HEK293T (cell line): ENCODE results near the gene RAMACL.

Experiments
- CTCF ChIA-PET: fragments of 350-600 bp; formaldehyde crosslinking; extraction: SDS; loops from one replicate; lab custom pipeline; 2021; ENCODE audit warnings: antibody characterized with exemption, inconsistent platforms; lab: Yijun Ruan, JAX
- POLR2A ChIA-PET: fragments of 350-600 bp; formaldehyde crosslinking; extraction: SDS; loops from one replicate; lab custom pipeline; 2020; ENCODE audit warnings: antibody characterized with exemption, inconsistent platforms; lab: Yijun Ruan, JAX
- DNase-seq: peaks from one replicate; pipeline ENCODE4 v3.0.0; 2012; ENCODE audit warnings: mixed read lengths; ENCODE audit errors: extremely low spot score
- ARNT ChIP-seq: fragments of 450-650 bp; IDR thresholded peaks from 2 replicates; pipeline ENCODE4 v1.6.1; 2017; ENCODE audit warnings: mild to moderate bottlenecking
- BHLHE40 ChIP-seq: fragments of 450-650 bp; IDR thresholded peaks from 2 replicates; pipeline ENCODE4 v1.6.1; 2016; ENCODE audit warnings: mild to moderate bottlenecking, moderate library complexity, borderline replicate concordance
- CTBP1 ChIP-seq: fragments of 450-650 bp; IDR thresholded peaks from 2 replicates; pipeline ENCODE4 v1.6.1; 2016; ENCODE audit warnings: borderline replicate concordance
- ELF4 ChIP-seq: fragments of 450-650 bp; IDR thresholded peaks from 2 replicates; pipeline ENCODE4 v1.6.1; 2017; ENCODE audit warnings: antibody characterized with exemption
- FOXA1 ChIP-seq: fragments of 450-650 bp; IDR thresholded peaks from 2 replicates; pipeline ENCODE4 v1.6.1; 2016; ENCODE audit warnings: mild to moderate bottlenecking
- FOXK2 ChIP-seq: fragments of 450-650 bp; IDR thresholded peaks from 2 replicates; pipeline ENCODE4 v1.6.1; 2016; ENCODE audit warnings: mild to moderate bottlenecking
- FOXM1 ChIP-seq: fragments of 450-650 bp; IDR thresholded peaks from 2 replicates; pipeline ENCODE4 v1.6.1; 2017; ENCODE audit warnings: mild to moderate bottlenecking, borderline replicate concordance
- HDGF ChIP-seq: fragments of 450-650 bp; IDR thresholded peaks from 2 replicates; pipeline ENCODE4 v1.6.1; 2017; ENCODE audit warnings: antibody characterized with exemption, borderline replicate concordance
- L3MBTL2 ChIP-seq: fragments of 450-650 bp; conservative IDR thresholded peaks from 2 replicates; pipeline ENCODE4 v1.6.1; 2016; ENCODE audit warnings: mild to moderate bottlenecking
- LEF1 ChIP-seq: fragments of 450-650 bp; IDR thresholded peaks from 2 replicates; pipeline ENCODE4 v1.6.1; 2017; ENCODE audit warnings: mild to moderate bottlenecking, borderline replicate concordance
- NFRKB ChIP-seq: fragments of 450-650 bp; IDR thresholded peaks from 2 replicates; pipeline ENCODE4 v1.6.1; 2016; ENCODE audit warnings: mild to moderate bottlenecking, moderate library complexity
- PKNOX1 ChIP-seq: fragments of 450-650 bp; IDR thresholded peaks from 2 replicates; pipeline ENCODE4 v1.6.1; 2016
- SP1 ChIP-seq: fragments of 450-650 bp; IDR thresholded peaks from 2 replicates; pipeline ENCODE4 v1.6.1; 2017
- SUZ12 ChIP-seq: fragments of 450-650 bp; IDR thresholded peaks from 2 replicates; pipeline ENCODE4 v1.6.1; 2016; ENCODE audit warnings: mild to moderate bottlenecking
- TARDBP ChIP-seq: fragments of 450-650 bp; IDR thresholded peaks from 2 replicates; pipeline ENCODE4 v1.6.1; 2016
- ZNF384 ChIP-seq: fragments of 450-650 bp; IDR thresholded peaks from 2 replicates; pipeline ENCODE4 v1.6.1; 2016

The RAMACL gene

DNA sequence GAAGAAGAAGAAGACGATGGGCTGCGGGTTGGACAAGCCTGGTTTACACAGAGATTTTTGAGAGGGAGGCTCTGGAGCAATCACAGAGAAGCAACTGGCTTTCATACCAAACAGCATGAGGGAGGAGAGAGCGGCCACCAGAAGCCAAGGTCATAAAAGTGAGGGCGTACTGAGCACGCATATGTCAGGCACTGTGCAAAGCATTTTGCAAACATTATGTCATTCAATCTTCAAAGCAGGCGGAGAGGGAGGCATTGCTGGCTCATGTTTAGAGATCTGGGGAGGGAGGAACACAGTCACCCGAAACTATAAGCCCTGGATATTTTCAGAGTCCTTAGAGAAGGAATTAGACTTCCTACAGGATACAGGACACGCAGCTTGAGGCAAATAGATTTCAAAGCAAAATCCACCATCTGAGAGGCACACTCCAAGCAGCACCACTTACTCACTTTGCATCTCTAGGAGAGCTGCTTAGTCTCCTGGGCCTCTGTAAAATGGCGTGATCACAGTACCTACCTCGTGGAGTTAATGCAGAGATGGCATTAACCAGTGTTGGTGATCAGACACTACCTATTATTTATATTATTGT lies 24.6 kb downstream of the RAMACL start:
- CTCF ChIA-PET = no interaction called here
- DNase-seq = no peak
- TF ChIP-seq SUZ12 (no peak), LEF1 (no peak), PKNOX1 (0 out of 2 replicates have a peak, but pooled peaks have one; percentile 9)
- POLR2A ChIA-PET = no interaction called here

DNA sequence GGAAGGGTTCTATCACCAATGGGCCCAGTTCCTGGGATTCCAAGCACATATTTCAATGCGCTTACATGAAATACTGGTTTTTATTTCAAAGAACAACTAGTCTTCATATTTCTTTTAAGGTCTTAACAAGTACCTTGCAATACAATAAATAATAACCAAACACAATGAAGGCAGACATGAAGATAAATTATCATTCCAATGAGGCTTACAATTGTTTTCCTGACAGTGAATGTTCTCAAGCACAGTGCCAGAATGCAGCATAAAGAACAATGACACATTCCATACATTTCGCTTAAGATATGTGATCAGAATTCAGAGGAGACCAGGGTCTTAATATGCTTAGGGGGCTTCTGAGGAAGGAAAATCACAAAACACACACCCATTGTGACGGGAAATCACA lies 26.3 kb downstream of the RAMACL start:
- no peak for TF ChIP-seq ELF4
- TF ChIP-seq LEF1 = no peak
- no peak for TF ChIP-seq SP1
- TF ChIP-seq FOXA1 = no peak
- TF ChIP-seq TARDBP = no peak
- TF ChIP-seq HDGF = no peak
- TF ChIP-seq PKNOX1 = no peak
- no peak for TF ChIP-seq ARNT
- TF ChIP-seq FOXM1 = no peak
- TF ChIP-seq NFRKB = no peak
- no peak for TF ChIP-seq FOXK2
- TF ChIP-seq SUZ12 = no peak
- TF ChIP-seq BHLHE40 = no peak
- no peak for TF ChIP-seq L3MBTL2
- TF ChIP-seq CTBP1 = no peak
- no peak for TF ChIP-seq ZNF384
- POLR2A ChIA-PET = no interaction called here

DNA sequence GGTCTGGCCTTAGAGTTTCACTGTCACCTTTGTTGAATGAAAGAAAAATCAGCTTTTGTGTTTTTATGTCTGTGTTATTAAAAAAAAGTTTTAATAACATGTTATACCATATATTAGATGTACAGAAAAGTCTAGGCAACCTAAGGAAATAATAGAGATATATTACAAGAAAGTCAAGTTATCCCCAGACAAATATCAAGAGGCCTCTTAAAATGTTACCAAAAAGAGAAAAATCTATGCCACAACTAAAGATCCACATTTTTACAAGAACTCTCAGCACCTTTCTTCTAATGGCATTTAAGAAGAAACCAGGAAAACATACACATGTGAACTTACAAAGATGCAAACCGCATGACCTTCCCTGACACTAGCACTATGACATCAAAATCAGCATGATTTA lies 26.8 kb downstream of the RAMACL start:
- no peak for DNase-seq
- TF ChIP-seq FOXM1 = no peak
- no peak for TF ChIP-seq SUZ12
- TF ChIP-seq NFRKB = no peak
- no peak for TF ChIP-seq ARNT
- no peak for TF ChIP-seq ZNF384
- no peak for TF ChIP-seq HDGF
- no peak for TF ChIP-seq TARDBP
- TF ChIP-seq ELF4 = no peak
- no peak for TF ChIP-seq L3MBTL2
- no peak for TF ChIP-seq FOXA1
- no peak for TF ChIP-seq LEF1
- no peak for TF ChIP-seq BHLHE40
- ChIA-PET POLR2A (no interaction called here), CTCF (interaction anchor here (0.7 kb wide), 1 partner anchor 215 kb away, joined by 3 read pairs; no protein-coding TSS in a partner anchor)

More for the DNA sequence above, 26.3 kb downstream of the RAMACL start:
- CTCF ChIA-PET = no interaction called here
- DNase-seq = no peak

GRCh38 chr6:166559211-166559610 lies 27.3 kb downstream of the RAMACL start:
- CTCF ChIA-PET = interaction anchor here (0.7 kb wide), 1 partner anchor 216 kb away, joined by 3 read pairs; no protein-coding TSS in a partner anchor
- POLR2A ChIA-PET = no interaction called here
- DNase-seq = no peak
- TF ChIP-seq CTBP1 = no peak

DNA sequence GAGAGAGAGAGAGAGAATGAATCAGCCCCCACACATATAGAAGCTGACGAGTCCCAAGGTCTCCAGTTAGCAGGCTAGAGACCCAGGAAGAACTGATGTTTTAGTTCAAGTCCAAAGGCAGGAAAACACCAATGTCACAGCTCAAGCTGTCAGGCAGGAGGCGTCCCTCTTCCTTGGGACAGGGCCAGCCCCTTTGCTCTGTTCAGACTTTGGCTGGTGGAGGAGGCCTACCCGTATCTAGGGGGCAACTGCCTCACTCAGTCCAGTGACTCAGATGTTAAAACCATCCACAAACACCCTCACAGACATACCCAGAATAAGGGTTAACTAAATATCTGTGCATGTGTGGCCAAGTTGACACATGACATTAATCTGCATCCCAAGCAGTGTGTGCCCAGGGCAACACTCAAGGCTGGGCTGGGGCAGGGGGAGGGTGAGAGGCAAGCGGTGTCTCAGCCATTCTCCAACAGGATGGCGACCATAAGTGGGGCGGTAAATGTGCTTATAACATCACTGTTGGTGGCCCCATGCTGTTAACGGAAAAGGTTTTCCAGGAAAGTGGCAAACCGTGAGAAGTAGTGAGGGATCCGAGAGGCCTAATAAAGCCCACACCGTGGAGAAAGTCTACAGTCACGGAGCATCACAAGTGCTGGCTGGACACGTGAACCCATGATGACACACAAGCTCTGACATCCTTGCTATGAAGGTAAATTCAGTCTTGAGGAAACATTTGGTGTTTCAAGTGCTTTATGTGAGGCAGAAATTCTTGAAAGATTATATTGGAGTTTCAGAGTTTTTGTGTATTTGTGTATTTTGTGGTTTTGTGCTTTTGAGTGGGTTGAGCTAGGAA lies 28.1 kb downstream of the RAMACL start:
- ChIA-PET POLR2A (no interaction called here), CTCF (no interaction called here)
- no peak for TF ChIP-seq BHLHE40
- no peak for DNase-seq

GRCh38 chr6:166556863-166557322 lies 29.6 kb downstream of the RAMACL start:
- no peak for DNase-seq
- TF ChIP-seq FOXK2 (no peak), HDGF (no peak), ELF4 (no peak), ZNF384 (no peak), LEF1 (no peak), SUZ12 (no peak), BHLHE40 (no peak), PKNOX1 (no peak), NFRKB (no peak), CTBP1 (no peak), L3MBTL2 (no peak), ARNT (no peak), FOXA1 (no peak), TARDBP (no peak), FOXM1 (no peak), SP1 (no peak)
- ChIA-PET POLR2A (no interaction called here), CTCF (no interaction called here)
